CD4-positive, alpha-beta T cell treated with Interleukin-15 for 4 hours (primary cell): Measurements from ENCODE around the gene ITIH4.

Source experiments
- DNase-seq: peaks from one replicate; pipeline ENCODE4 v3.0.0-alpha.2; 2020; ENCODE audit warnings: low spot score

ITIH4 gene

GRCh38 chr3:52830535-52831258 is at the start of gene ITIH4:
TSS of gene ITIH4 (minus strand) at chr3:52830672. CDS start at chr3:52830642, 30 bp downstream.
- DNase-seq: no peak

GRCh38 chr3:52880047-52880446 is 49.6 kb upstream of the ITIH4 start:
- no peak for DNase-seq

GRCh38 chr3:52879581-52879980 is 49.1 kb upstream of the ITIH4 start:
- no peak for DNase-seq

- DNase-seq: no peak
Observed at GRCh38 chr3:52879090-52879489, 48.6 kb upstream of the ITIH4 start.

- no peak for DNase-seq
Observed at GRCh38 chr3:52877085-52877484, 46.6 kb upstream of the ITIH4 start.

GRCh38 chr3:52874864-52875587 is 44.6 kb upstream of the ITIH4 start:
- DNase-seq: no peak

- no peak for DNase-seq
Observed at GRCh38 chr3:52874160-52874701, 43.8 kb upstream of the ITIH4 start.

- DNase-seq: no peak
Observed at GRCh38 chr3:52873433-52874159, 43.1 kb upstream of the ITIH4 start.

GRCh38 chr3:52872245-52872644 is 41.8 kb upstream of the ITIH4 start:
- no peak for DNase-seq

GRCh38 chr3:52871761-52872160 is 41.3 kb upstream of the ITIH4 start:
- no peak for DNase-seq

- DNase-seq: no peak
Observed at GRCh38 chr3:52870471-52870870, 40.0 kb upstream of the ITIH4 start.

- no peak for DNase-seq
Observed at GRCh38 chr3:52866427-52866826, 36.0 kb upstream of the ITIH4 start.

- no peak for DNase-seq
Observed at GRCh38 chr3:52865994-52866393, 35.5 kb upstream of the ITIH4 start.

GRCh38 chr3:52860424-52860768 is 29.9 kb upstream of the ITIH4 start:
- DNase-seq: no peak

- no peak for DNase-seq
Observed at GRCh38 chr3:52859686-52860423, 29.4 kb upstream of the ITIH4 start.

GRCh38 chr3:52857864-52858263 is 27.4 kb upstream of the ITIH4 start:
- DNase-seq: no peak

- DNase-seq: no peak
Observed at GRCh38 chr3:52857133-52857532, 26.7 kb upstream of the ITIH4 start.

GRCh38 chr3:52856666-52857065 is 26.2 kb upstream of the ITIH4 start:
- DNase-seq: no peak

GRCh38 chr3:52854013-52854412 is 23.5 kb upstream of the ITIH4 start:
- DNase-seq: no peak

GRCh38 chr3:52852419-52852818 is 21.9 kb upstream of the ITIH4 start:
- no peak for DNase-seq

- peak; percentile 20 for DNase-seq
Observed at GRCh38 chr3:52851348-52851747, 20.9 kb upstream of the ITIH4 start.

GRCh38 chr3:52849656-52850055 is 19.2 kb upstream of the ITIH4 start:
- no peak for DNase-seq
